Measurements from ENCODE around the gene SECISBP2. TPM values are rescaled to one million over a fixed set of nuclear protein-coding genes. Genes with fewer than 3 reads are reported as not detected.
"Not testable (repeated sequence)": the region's sequence is repeated elsewhere in the genome, so short reads cannot be mapped to it uniquely, and the experiment has no call there.

The SECISBP2 gene
- total RNA-seq, 2 donors from 2014 or later: 54.7 to 65.6 TPM

DNA sequence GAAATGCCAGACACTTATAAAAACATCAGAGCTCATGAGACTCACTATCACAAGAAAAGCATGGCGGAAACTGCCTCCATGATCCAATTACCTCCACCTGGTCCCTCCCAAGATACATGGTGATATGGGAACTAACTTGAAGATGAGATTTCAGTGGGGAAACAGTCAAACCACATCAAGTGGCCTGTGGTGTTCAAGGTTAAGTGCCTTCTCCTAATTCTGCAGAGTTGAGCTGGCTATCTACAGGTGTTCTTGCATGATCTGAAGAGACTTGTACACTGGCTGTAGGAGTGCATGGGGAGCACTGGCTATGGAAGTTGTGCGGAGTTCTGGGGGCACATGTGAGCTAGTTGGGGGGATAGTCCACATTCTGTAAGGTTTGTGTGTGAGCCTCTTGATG is 41.3 kb upstream of the SECISBP2 start:
- 95 to 100% methylated on average over 2 of the region's 2 CpGs for WGBS, 2 donors
- no peak overlapping the region for H3K4me3 ChIP-seq
- intact Hi-C loops (cut with DNase I): no loop called here
- ATAC-seq: no peak
- no peak for DNase-seq
- H3K36me3 ChIP-seq (replicated peaks in 1 of 2; ENCODE audit: insufficient read depth in 1 of 2, low read depth in 2 of 2): no peaks in the 10 kb centered on the region
- H3K27me3 ChIP-seq: no peaks in the 10 kb centered on the region
- peaks cover 0 to 4% (median 0%) of the 10 kb centered on the region in 3 donors for H3K9me3 ChIP-seq
- no peaks in the 10 kb centered on the region for H3K4me1 ChIP-seq
- no peak for TF ChIP-seq POLR2A (IDR thresholded peaks at IDR 0.05)
- TF ChIP-seq, protein P1, sequence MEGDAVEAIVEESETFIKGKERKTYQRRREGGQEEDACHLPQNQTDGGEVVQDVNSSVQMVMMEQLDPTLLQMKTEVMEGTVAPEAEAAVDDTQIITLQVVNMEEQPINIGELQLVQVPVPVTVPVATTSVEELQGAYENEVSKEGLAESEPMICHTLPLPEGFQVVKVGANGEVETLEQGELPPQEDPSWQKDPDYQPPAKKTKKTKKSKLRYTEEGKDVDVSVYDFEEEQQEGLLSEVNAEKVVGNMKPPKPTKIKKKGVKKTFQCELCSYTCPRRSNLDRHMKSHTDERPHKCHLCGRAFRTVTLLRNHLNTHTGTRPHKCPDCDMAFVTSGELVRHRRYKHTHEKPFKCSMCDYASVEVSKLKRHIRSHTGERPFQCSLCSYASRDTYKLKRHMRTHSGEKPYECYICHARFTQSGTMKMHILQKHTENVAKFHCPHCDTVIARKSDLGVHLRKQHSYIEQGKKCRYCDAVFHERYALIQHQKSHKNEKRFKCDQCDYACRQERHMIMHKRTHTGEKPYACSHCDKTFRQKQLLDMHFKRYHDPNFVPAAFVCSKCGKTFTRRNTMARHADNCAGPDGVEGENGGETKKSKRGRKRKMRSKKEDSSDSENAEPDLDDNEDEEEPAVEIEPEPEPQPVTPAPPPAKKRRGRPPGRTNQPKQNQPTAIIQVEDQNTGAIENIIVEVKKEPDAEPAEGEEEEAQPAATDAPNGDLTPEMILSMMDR (IDR thresholded peaks at IDR 0.05): no peak
- no peak overlapping the region for H3K27ac ChIP-seq

DNA sequence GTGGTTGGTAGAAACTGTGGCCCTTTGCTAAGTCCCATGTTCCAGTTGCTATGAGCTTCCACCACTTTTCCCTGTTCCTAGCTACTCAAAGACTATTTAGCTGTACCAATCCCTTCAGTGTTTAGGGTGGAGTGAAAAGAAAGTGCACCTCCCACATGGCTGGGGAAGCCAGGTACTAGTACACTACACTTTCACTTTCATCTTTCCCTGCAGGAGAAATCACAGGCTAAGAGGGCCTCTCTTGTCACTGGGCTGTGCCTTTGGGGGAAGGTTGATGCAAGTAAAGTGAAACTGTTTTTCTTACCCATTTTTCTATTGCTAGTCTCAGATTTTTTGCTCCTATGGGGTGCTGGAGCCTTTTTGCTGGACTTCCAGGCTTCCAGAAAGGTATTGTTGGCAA is 40.8 kb upstream of the SECISBP2 start:
- TF ChIP-seq, protein P1 (IDR thresholded peaks at IDR 0.05): no peak
- TF ChIP-seq POLR2A (IDR thresholded peaks at IDR 0.05): no peak
- H3K4me3 ChIP-seq: no peak overlapping the region
- intact Hi-C loops (cut with DNase I): no loop called here
- H3K27me3 ChIP-seq: no peaks in the 10 kb centered on the region
- DNase-seq: no peak
- H3K36me3 ChIP-seq (replicated peaks in 1 of 2; ENCODE audit: insufficient read depth in 1 of 2, low read depth in 2 of 2): no peaks in the 10 kb centered on the region
- no peak for ATAC-seq
- no peaks in the 10 kb centered on the region for H3K4me1 ChIP-seq
- no peak overlapping the region for H3K27ac ChIP-seq
- peaks cover 0 to 4% (median 0%) of the 10 kb centered on the region in 3 donors for H3K9me3 ChIP-seq

DNA sequence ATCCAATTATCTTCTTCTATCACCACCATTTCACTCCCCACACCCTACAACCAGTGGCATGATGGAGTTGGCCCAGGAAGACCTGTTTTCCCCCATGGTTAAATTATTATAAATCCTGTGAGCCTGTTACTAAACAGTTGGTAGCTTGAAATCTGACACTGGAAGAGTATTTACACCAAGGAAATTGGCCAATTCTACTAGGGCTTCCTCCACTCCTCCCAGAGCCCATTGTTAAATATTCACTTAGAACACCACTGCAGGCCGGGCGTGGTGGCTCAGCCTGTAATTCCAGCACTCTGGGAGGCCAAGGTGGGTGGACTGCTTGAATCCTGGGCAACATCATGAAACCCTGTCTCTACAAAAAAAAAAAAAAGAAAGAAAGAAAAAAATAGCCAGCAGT is 39.7 kb upstream of the SECISBP2 start:
- Histone ChIP-seq H3K27ac (no peak overlapping the region), H3K4me3 (no peak overlapping the region), H3K4me1 (no peaks in the 10 kb centered on the region), H3K27me3 (no peaks in the 10 kb centered on the region), H3K36me3 (replicated peaks in 1 of 2; ENCODE audit: insufficient read depth in 1 of 2, low read depth in 2 of 2) (no peaks in the 10 kb centered on the region), H3K9me3 (peaks cover 0 to 4% (median 0%) of the 10 kb centered on the region in 3 donors)
- TF ChIP-seq, protein P1 (IDR thresholded peaks at IDR 0.05): no peak
- no peak for TF ChIP-seq POLR2A (IDR thresholded peaks at IDR 0.05)
- intact Hi-C loops (cut with DNase I): no loop called here
- no peak for DNase-seq
- ATAC-seq: no peak
- 92 to 94% methylated on average over 2 of the region's 2 CpGs for WGBS, 2 donors

DNA sequence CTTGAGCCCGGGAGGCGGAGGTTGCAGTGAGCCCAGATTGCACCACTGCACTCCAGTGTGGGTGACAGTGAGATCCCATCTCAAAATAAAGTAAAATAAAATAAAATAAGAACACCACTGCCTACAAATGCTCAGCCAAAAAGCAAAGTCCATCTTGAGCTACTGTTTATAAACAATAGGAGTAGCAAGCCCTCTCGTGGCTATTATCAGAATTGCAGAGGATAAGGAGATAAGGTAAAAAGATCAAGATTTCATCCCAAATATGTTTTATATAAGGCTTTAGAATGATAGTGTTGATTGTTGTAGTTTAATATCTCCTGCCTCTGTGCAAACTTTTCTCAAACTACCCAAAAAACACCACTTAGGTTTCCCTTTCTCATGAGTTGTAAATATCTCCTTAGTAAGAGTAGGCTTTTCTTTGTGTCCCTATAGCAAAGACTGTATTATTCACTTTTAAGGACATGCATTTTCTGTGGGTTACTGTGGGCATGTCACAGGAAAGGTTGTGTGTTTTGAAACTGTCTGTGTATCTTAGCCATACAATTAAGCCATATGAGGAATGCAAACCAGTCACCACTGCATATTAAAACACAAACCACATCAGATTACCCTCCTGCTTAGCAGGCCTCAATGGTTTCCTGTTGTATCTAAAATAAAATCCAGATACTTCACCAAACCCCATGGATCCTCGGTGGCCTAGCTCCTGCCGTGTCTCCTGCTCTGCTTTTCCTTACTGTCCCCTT is 39.1 kb upstream of the SECISBP2 start:
- H3K36me3 ChIP-seq (replicated peaks in 1 of 2; ENCODE audit: insufficient read depth in 1 of 2, low read depth in 2 of 2): no peaks in the 10 kb centered on the region
- H3K27me3 ChIP-seq: no peaks in the 10 kb centered on the region
- H3K9me3 ChIP-seq: no peaks in the 10 kb centered on the region
- ATAC-seq (peak; percentile 59), DNase-seq (peak in 3 of 4 donors; percentile 12 to 33 (median 20))
- no peak for TF ChIP-seq POLR2A (IDR thresholded peaks at IDR 0.05)
- TF ChIP-seq, protein P1 (IDR thresholded peaks at IDR 0.05): peak; percentile 40 to 66 (median 61)
- WGBS, 2 donors: 57 to 62% methylated on average over 5 of the region's 5 CpGs
- no peak overlapping the region for H3K4me3 ChIP-seq
- no peaks in the 10 kb centered on the region for H3K4me1 ChIP-seq
- no peak overlapping the region for H3K27ac ChIP-seq
- intact Hi-C loops (cut with DNase I): no loop called here

DNA sequence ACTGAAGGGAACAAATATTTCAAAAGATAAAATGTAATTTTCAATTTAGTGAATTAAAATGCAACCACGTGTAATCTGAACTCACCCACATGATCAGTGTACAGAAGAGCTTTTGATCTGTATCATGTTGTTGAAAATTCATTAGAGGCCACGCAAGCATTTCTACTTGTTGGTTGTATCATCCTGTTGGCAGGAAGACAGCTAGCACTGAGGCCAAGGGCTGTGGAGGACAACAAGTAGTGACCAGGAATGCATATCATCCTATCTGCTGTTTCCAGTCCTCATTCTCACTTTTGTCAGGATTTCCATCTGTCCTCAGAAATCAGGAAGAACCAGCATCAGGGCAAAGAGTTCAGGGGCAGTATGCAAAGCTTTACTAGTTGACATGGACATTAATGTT is 37.2 kb upstream of the SECISBP2 start:
- Histone ChIP-seq H3K36me3 (replicated peaks in 1 of 2; ENCODE audit: insufficient read depth in 1 of 2, low read depth in 2 of 2) (no peaks in the 10 kb centered on the region), H3K27me3 (no peaks in the 10 kb centered on the region), H3K4me3 (no peak overlapping the region), H3K4me1 (no peaks in the 10 kb centered on the region), H3K9me3 (no peaks in the 10 kb centered on the region), H3K27ac (no peak overlapping the region)
- DNase-seq: no peak
- no peak for TF ChIP-seq POLR2A (IDR thresholded peaks at IDR 0.05)
- TF ChIP-seq, protein P1 (IDR thresholded peaks at IDR 0.05): no peak
- ATAC-seq: no peak
- 64 to 69% methylated on average over 2 of the region's 2 CpGs for WGBS, 2 donors
- intact Hi-C loops (cut with DNase I): no loop called here

DNA sequence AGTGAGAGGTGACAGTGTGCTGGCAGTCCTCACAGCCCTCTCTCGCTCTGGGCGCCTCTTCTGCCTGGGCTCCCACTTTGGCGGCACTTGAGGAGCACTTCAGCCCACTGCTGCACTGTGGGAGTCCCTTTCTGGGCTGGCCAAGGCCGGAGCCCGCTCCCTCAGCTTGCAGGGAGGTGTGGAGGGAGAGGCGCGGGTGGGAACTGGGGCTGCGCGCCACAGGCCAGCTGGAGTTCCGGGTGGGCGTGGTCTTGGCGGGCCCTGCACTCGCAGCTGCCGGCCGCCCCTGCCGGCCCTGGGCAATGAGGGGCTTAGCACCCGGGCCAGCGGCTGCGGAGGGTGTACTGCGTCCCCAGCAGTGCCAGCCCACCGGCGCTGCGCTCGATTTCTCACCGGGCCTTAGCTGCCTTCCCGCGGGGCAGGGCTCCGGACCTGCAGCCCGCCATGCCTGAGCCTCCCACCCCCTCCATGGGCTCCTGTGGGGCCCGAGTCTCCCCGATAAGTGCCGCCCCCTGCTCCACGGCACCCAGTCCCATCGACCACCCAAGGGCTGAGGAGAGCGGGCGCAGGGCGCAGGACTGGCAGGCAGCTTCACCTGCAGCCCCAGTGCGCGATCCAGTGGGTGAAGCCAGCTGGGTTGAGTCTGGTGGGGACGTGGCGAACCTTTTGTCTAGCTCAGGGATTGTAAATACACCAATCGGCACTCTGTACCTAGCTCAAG is 35.9 kb upstream of the SECISBP2 start:
- H3K27me3 ChIP-seq; H3K27ac ChIP-seq; intact Hi-C loops (cut with DNase I); H3K4me1 ChIP-seq; H3K9me3 ChIP-seq; H3K36me3 ChIP-seq (replicated peaks in 1 of 2; ENCODE audit: insufficient read depth in 1 of 2, low read depth in 2 of 2): not testable (repeated sequence)
- 48 to 83% methylated on average over 6 to 18 of the region's 42 CpGs for WGBS, 2 donors
- peak overlapping the region in 1 of 2 donors; percentile 13 for H3K4me3 ChIP-seq
- DNase-seq (peak; percentile 11 to 61 (median 40)), ATAC-seq (peak; percentile 55)

All from body of pancreas (tissue), 4 donors.